Type B pancreatic cell (in vitro differentiated cells): Measurements from ENCODE around the gene HKDC1. TPM values are rescaled to one million over a fixed set of nuclear protein-coding genes. Genes with fewer than 3 reads are reported as not detected.

Experiments used
- DNase-seq: peaks from one replicate; pipeline ENCODE4 v3.0.0; 2021; ENCODE audit warnings: mixed read lengths; ENCODE audit not compliant: unreplicated experiment; ENCODE audit errors: extremely low spot score
- H3K27ac Mint-ChIP-seq: 2 replicates; pipeline ENCODE4 v1.8.0; 2021; ENCODE audit warnings: mild to moderate bottlenecking, mixed read lengths
- H3K27me3 Mint-ChIP-seq: 2 replicates; pipeline ENCODE4 v1.8.0; 2021; ENCODE audit warnings: mixed read lengths
- H3K36me3 Mint-ChIP-seq: 2 replicates; pipeline ENCODE4 v1.8.0; 2021; ENCODE audit warnings: mixed read lengths
- H3K4me1 Mint-ChIP-seq: one replicate; pipeline ENCODE4 v1.8.0; 2021; ENCODE audit warnings: mixed read lengths; ENCODE audit not compliant: unreplicated experiment
- H3K4me3 Mint-ChIP-seq: 2 replicates; pipeline ENCODE4 v1.8.0; 2021; ENCODE audit warnings: mild to moderate bottlenecking, mixed read lengths
- H3K9me3 Mint-ChIP-seq: 2 replicates; pipeline ENCODE4 v1.8.0; 2021; ENCODE audit warnings: mixed read lengths
- CTCF ChIP-seq: fragments of 200-600 bp; sonication (generic); conservative IDR thresholded peaks from 2 replicates; pipeline ENCODE4 v1.5.0; 2021; ENCODE audit warnings: antibody characterized with exemption, mild to moderate bottlenecking
- total RNA-seq: library from RNA; stranded (reverse); gene quantifications from 2 replicates; pipeline ENCODE4 v1.2.1, GENCODE V29; 2021; ENCODE audit warnings: low replicate concordance

HKDC1 gene
- total RNA-seq, 1 donor from 2014 or later = 2.4 TPM

GRCh38 chr10:69179743-69180524 is 40.2 kb upstream of the HKDC1 start, which contains the start of gene SUPV3L1:
SUPV3L1 (plus strand) TSS chr10:69180234; CDS start chr10:69180292, 58 bp downstream.
- DNase-seq = peak; percentile 89
- peak within 1 kb of the TSS; percentile 94 for H3K4me3 Mint-ChIP-seq
- TF ChIP-seq CTCF = no peak
- H3K27me3 Mint-ChIP-seq = no peaks in the 10 kb centered on the region
- peaks cover 17% of the 10 kb centered on the region for H3K4me1 Mint-ChIP-seq
- H3K9me3 Mint-ChIP-seq = no peaks in the 10 kb centered on the region
- peaks cover 5% of the 10 kb centered on the region for H3K36me3 Mint-ChIP-seq
- H3K27ac Mint-ChIP-seq = peak within 1 kb of the TSS; percentile 100

GRCh38 chr10:69180525-69181204 is 39.5 kb upstream of the HKDC1 start:
- H3K27ac Mint-ChIP-seq = peak overlapping the region; percentile 100

GRCh38 chr10:69181433-69181832 is 38.7 kb upstream of the HKDC1 start:
- Mint-ChIP-seq H3K27me3 (no peaks in the 10 kb centered on the region), H3K36me3 (peaks cover 5% of the 10 kb centered on the region), H3K4me3 (peak overlapping the region; percentile 94), H3K4me1 (peaks cover 17% of the 10 kb centered on the region), H3K9me3 (no peaks in the 10 kb centered on the region), H3K27ac (peak overlapping the region; percentile 100)
- no peak for DNase-seq
- no peak for TF ChIP-seq CTCF

More at GRCh38 chr10:69180525-69181204, 39.5 kb upstream of the HKDC1 start:
- H3K27me3 Mint-ChIP-seq = no peaks in the 10 kb centered on the region
- DNase-seq = no peak
- H3K9me3 Mint-ChIP-seq = no peaks in the 10 kb centered on the region
- peak overlapping the region; percentile 94 for H3K4me3 Mint-ChIP-seq
- H3K4me1 Mint-ChIP-seq = peaks cover 17% of the 10 kb centered on the region
- peaks cover 5% of the 10 kb centered on the region for H3K36me3 Mint-ChIP-seq
- TF ChIP-seq CTCF = no peak

- no peak overlapping the region for H3K4me3 Mint-ChIP-seq
- no peak for TF ChIP-seq CTCF
- peaks cover 5% of the 10 kb centered on the region for H3K36me3 Mint-ChIP-seq
- no peak overlapping the region for H3K27ac Mint-ChIP-seq
- peaks cover 17% of the 10 kb centered on the region for H3K4me1 Mint-ChIP-seq
- no peaks in the 10 kb centered on the region for H3K27me3 Mint-ChIP-seq
- H3K9me3 Mint-ChIP-seq = no peaks in the 10 kb centered on the region
- no peak for DNase-seq
Observed at GRCh38 chr10:69182005-69182404, 38.1 kb upstream of the HKDC1 start.

GRCh38 chr10:69186524-69186923 is 33.6 kb upstream of the HKDC1 start:
- Mint-ChIP-seq H3K36me3 (peaks cover 9% of the 10 kb centered on the region), H3K9me3 (no peaks in the 10 kb centered on the region), H3K27me3 (no peaks in the 10 kb centered on the region), H3K27ac (no peak overlapping the region), H3K4me3 (no peak overlapping the region), H3K4me1 (peaks cover 4% of the 10 kb centered on the region)
- no peak for TF ChIP-seq CTCF
- DNase-seq = no peak
